ENCODE measurements around the gene APBA2. TPM values are rescaled to one million over a fixed set of nuclear protein-coding genes. Genes with fewer than 3 reads are reported as not detected.

Gene APBA2
- total RNA-seq, 1 donor from 2014 or later, result 19.6 TPM

DNA sequence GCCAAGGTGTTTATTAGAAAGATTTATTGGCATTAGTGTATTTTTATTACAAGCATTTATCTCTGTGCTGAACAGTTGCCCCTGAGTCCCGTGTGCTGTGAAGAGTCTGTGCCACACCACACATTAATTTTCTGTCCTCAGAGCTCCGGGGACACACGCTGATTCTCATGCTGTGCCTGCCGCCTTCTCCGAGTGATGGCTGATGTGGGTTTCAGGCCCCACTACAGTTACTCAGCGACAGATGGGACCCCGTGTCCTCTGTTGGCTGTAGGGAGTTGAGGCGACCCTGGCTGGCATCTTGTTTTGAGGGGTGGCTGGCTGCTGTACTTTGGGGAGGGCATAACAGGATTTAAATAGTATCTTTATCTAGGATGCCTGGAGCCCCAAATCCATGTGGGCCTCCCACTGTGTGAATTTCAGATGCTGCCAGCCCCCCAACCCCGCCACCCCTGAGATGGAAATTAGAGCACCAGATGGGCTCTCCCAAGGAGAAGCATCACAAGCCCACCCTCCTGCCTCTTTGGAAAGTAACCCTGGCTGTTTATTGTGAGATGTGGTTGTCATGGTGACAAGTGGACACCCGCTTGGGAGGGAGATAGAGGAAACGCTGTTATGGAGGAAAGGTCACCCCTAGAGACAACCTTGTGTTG, 185.6 kb downstream of the APBA2 start:
- Histone ChIP-seq H3K4me1 (no peaks in the 10 kb centered on the region), H3K9me3 (no peaks in the 10 kb centered on the region), H3K27ac (no peak overlapping the region), H3K4me3 (no peak overlapping the region), H3K36me3 (no peaks in the 10 kb centered on the region), H3K27me3 (no peaks in the 10 kb centered on the region)
- intact Hi-C loops (cut with DNase I), result no loop called here
- TF ChIP-seq, protein P1, sequence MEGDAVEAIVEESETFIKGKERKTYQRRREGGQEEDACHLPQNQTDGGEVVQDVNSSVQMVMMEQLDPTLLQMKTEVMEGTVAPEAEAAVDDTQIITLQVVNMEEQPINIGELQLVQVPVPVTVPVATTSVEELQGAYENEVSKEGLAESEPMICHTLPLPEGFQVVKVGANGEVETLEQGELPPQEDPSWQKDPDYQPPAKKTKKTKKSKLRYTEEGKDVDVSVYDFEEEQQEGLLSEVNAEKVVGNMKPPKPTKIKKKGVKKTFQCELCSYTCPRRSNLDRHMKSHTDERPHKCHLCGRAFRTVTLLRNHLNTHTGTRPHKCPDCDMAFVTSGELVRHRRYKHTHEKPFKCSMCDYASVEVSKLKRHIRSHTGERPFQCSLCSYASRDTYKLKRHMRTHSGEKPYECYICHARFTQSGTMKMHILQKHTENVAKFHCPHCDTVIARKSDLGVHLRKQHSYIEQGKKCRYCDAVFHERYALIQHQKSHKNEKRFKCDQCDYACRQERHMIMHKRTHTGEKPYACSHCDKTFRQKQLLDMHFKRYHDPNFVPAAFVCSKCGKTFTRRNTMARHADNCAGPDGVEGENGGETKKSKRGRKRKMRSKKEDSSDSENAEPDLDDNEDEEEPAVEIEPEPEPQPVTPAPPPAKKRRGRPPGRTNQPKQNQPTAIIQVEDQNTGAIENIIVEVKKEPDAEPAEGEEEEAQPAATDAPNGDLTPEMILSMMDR (IDR thresholded peaks at IDR 0.05), result no peak
- TF ChIP-seq POLR2A (IDR thresholded peaks at IDR 0.05), result no peak
- DNase-seq (ENCODE audit: extremely low spot score in 2 of 2), result no peak

DNA sequence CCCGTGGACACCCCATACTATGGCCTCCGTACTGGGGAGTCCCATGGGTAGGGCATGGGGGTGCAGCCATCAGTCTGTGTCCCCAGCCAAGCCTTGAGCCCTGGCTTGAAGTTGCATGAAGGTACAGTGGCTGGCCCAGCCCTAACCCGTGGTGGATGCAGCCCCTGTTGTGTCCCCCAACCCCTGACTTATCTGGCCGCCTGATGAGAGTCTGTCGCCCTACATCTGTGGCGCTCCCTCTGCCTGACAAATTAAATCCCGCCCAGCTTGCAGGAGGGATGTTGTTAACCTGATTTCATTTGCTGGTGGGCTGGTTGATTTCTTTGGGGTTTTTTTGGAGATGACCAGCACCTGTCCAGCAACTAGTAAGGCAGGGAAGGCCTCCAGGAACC, 186.1 kb downstream of the APBA2 start:
- Histone ChIP-seq H3K36me3 (no peaks in the 10 kb centered on the region), H3K27ac (no peak overlapping the region), H3K9me3 (no peaks in the 10 kb centered on the region), H3K4me3 (no peak overlapping the region), H3K27me3 (no peaks in the 10 kb centered on the region), H3K4me1 (no peaks in the 10 kb centered on the region)
- DNase-seq (ENCODE audit: extremely low spot score in 2 of 2), result no peak
- intact Hi-C loops (cut with DNase I), result no loop called here
- TF ChIP-seq POLR2AphosphoS5 (IDR thresholded peaks at IDR 0.05; ENCODE audit: insufficient read depth in 1 of 2, low read depth in 1 of 2), result no peak
- TF ChIP-seq, protein P1 (IDR thresholded peaks at IDR 0.05), result no peak
- no peak for TF ChIP-seq POLR2A (IDR thresholded peaks at IDR 0.05)

DNA sequence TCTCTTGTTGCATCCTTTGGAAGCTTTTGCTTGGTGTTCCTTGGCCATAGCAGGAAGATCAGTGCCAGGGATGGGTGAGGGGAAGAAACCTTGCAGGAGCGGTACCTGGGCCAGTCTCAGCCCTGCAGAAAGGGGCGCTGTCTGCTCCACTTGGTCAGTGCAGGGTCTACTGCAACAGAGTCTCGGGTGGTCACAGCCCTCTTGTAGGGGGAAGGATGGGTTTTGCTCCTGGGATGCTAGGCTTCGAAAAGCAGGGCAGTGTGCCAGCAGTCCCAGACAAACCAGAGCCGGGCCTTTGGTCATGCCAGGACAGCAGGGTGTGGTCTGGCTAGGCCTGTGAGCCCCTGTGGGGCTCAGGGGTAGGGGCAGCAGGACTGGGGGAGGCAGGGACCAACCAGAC, 186.7 kb downstream of the APBA2 start:
- no peaks in the 10 kb centered on the region for H3K27me3 ChIP-seq
- H3K9me3 ChIP-seq, result no peaks in the 10 kb centered on the region
- no peaks in the 10 kb centered on the region for H3K36me3 ChIP-seq
- intact Hi-C loops (cut with DNase I), result no loop called here
- no peak for TF ChIP-seq POLR2A (IDR thresholded peaks at IDR 0.05)
- no peak overlapping the region for H3K27ac ChIP-seq
- no peaks in the 10 kb centered on the region for H3K4me1 ChIP-seq
- no peak overlapping the region for H3K4me3 ChIP-seq
- DNase-seq (ENCODE audit: extremely low spot score in 2 of 2), result no peak

DNA sequence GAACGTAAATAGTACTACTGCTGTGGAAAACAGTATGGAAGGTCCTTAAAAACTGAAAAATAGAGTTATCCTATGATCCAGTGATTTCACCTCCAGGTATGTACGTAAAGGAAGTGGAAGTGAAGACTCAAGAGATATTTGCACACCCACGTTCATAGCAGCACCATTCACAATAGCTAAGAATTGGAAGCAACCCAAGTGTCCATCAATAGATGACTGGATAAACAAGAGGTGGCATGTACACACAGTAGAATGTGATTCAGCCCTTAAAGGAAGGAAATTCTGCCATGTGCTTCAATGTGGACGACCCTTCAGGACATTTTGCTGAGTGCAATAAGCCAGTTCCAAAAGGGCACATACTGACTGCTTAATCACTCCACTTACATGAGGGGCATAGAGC, 188.3 kb downstream of the APBA2 start:
- H3K9me3 ChIP-seq, result no peaks in the 10 kb centered on the region
- H3K4me1 ChIP-seq, result no peaks in the 10 kb centered on the region
- no peaks in the 10 kb centered on the region for H3K27me3 ChIP-seq
- DNase-seq (ENCODE audit: extremely low spot score in 2 of 2), result no peak
- H3K27ac ChIP-seq, result no peak overlapping the region
- TF ChIP-seq POLR2AphosphoS5 (IDR thresholded peaks at IDR 0.05; ENCODE audit: insufficient read depth in 1 of 2, low read depth in 1 of 2) (no peak), POLR2A (IDR thresholded peaks at IDR 0.05) (no peak)
- TF ChIP-seq, protein P1 (IDR thresholded peaks at IDR 0.05), result no peak
- H3K36me3 ChIP-seq, result no peaks in the 10 kb centered on the region
- intact Hi-C loops (cut with DNase I), result no loop called here
- no peak overlapping the region for H3K4me3 ChIP-seq

DNA sequence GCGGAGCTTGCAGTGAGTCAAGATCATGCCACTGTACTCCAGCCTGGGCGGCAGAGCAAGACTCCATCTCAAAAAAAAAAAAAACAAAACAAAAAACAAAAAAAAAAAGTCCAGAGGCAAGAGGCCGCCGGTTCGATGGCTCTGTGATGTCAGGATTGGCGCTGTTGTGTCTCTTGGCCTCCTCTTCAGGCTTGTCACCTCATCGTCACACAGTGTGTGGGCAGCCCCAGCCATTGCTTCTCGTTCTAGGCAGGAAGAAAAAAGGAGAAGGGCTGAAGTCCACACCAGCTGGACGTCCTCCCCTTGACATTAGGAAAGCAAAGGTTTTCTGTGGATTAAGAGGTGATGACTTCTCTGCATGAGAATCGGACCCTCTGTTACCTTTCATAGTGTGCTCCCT, 192.8 kb downstream of the APBA2 start:
- Histone ChIP-seq H3K4me1 (no peaks in the 10 kb centered on the region), H3K9me3 (no peaks in the 10 kb centered on the region), H3K27ac (no peak overlapping the region), H3K27me3 (no peaks in the 10 kb centered on the region), H3K4me3 (no peak overlapping the region), H3K36me3 (no peaks in the 10 kb centered on the region)
- TF ChIP-seq POLR2AphosphoS5 (IDR thresholded peaks at IDR 0.05; ENCODE audit: insufficient read depth in 1 of 2, low read depth in 1 of 2) (no peak), POLR2A (IDR thresholded peaks at IDR 0.05) (no peak)
- TF ChIP-seq, protein P1 (IDR thresholded peaks at IDR 0.05), result no peak
- intact Hi-C loops (cut with DNase I), result no loop called here
- no peak for DNase-seq (ENCODE audit: extremely low spot score in 2 of 2)
